PC-3 (cell line): ENCODE results near the gene LIN9.

Experiments used
- EZH2 ChIP-seq: fragments of 300-600 bp; sonication (generic); IDR thresholded peaks from one replicate; pipeline ENCODE4 v1.6.1; 2017; ENCODE audit warnings: antibody characterized with exemption, mild to moderate bottlenecking, low read length; ENCODE audit not compliant: unreplicated experiment
- EZH2phosphoT487 ChIP-seq: fragments of 300-600 bp; sonication (generic); IDR thresholded peaks from 2 replicates; pipeline ENCODE4 v1.6.1; 2018; ENCODE audit warnings: mild to moderate bottlenecking, antibody characterized with exemption, low read length, borderline replicate concordance
- TF ChIP-seq, protein P1 (sequence below): fragments of 300-600 bp; sonication (generic); conservative IDR thresholded peaks from 2 replicates; pipeline ENCODE4 v1.5.1; 2017; ENCODE audit warnings: antibody characterized with exemption, low read depth, mild to moderate bottlenecking, low read length

DNA sequence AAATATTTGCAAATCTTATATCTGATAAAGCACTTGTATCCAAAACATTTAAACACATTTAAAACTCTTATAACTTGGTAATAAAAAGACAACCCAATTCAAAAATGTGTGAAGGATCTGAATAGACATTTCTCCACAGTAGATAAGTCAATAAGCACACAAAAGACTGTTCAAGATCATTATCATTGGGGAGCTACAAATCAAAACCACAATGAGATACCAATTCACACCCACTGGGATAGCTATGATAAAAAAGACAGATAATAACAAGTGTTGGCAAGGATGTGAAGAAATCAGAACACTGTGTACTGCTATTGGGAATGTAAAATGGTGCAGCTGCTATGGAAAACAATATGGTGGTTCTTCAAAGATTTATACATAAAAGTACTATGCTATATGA lies 5.1 kb upstream of the LIN9 start:
- TF ChIP-seq, protein P1, sequence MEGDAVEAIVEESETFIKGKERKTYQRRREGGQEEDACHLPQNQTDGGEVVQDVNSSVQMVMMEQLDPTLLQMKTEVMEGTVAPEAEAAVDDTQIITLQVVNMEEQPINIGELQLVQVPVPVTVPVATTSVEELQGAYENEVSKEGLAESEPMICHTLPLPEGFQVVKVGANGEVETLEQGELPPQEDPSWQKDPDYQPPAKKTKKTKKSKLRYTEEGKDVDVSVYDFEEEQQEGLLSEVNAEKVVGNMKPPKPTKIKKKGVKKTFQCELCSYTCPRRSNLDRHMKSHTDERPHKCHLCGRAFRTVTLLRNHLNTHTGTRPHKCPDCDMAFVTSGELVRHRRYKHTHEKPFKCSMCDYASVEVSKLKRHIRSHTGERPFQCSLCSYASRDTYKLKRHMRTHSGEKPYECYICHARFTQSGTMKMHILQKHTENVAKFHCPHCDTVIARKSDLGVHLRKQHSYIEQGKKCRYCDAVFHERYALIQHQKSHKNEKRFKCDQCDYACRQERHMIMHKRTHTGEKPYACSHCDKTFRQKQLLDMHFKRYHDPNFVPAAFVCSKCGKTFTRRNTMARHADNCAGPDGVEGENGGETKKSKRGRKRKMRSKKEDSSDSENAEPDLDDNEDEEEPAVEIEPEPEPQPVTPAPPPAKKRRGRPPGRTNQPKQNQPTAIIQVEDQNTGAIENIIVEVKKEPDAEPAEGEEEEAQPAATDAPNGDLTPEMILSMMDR: no peak
- TF ChIP-seq EZH2 (no peak), EZH2phosphoT487 (no peak)
